ENCODE measurements around the gene MCU. TPM values are rescaled to one million over a fixed set of nuclear protein-coding genes. Genes with fewer than 3 reads are reported as not detected.

MCU gene
- total RNA-seq, 1 experiment from 2014 or later: 37.2 TPM

DNA sequence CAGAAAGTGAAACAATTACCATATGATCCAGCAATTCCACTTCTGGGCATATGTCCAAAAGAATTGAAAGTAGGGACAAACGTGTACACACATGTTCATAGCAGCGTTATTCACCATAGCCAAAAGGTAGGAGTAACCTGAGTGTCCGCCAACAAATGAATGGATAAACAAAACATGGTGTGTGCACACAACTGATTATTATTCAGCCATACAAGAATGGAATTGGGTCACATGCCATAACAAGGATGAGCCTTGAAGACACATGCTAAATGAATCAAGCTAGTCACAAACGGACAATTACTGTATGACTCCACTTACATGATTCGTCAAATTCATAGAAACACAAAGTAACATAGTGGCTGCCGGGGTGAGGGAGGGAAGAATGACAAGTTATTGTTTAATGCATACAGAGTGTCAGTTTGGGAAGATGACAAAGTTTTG, 197.5 kb downstream of the MCU start:
- no peak for TF ChIP-seq RELA (CRISPR knock-in tag; IDR thresholded peaks at IDR 0.05; ENCODE audit: borderline replicate concordance)
- TF ChIP-seq, protein P1, sequence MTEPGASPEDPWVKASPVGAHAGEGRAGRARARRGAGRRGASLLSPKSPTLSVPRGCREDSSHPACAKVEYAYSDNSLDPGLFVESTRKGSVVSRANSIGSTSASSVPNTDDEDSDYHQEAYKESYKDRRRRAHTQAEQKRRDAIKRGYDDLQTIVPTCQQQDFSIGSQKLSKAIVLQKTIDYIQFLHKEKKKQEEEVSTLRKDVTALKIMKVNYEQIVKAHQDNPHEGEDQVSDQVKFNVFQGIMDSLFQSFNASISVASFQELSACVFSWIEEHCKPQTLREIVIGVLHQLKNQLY (CRISPR knock-in tag; IDR thresholded peaks at IDR 0.05): no peak
- no peak for TF ChIP-seq USF1 (CRISPR knock-in tag; IDR thresholded peaks at IDR 0.05)
- no peak for TF ChIP-seq ATF1 (CRISPR knock-in tag; IDR thresholded peaks at IDR 0.05)
- TF ChIP-seq, protein P2, sequence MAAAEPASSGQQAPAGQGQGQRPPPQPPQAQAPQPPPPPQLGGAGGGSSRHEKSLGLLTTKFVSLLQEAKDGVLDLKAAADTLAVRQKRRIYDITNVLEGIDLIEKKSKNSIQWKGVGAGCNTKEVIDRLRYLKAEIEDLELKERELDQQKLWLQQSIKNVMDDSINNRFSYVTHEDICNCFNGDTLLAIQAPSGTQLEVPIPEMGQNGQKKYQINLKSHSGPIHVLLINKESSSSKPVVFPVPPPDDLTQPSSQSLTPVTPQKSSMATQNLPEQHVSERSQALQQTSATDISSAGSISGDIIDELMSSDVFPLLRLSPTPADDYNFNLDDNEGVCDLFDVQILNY (CRISPR knock-in tag; IDR thresholded peaks at IDR 0.05): no peak
- TF ChIP-seq AFF4 (CRISPR knock-in tag; IDR thresholded peaks at IDR 0.05; ENCODE audit: borderline replicate concordance): no peak
- no peak for TF ChIP-seq ZNF232 (CRISPR knock-in tag; IDR thresholded peaks at IDR 0.05)
- TF ChIP-seq TEAD1 (CRISPR knock-in tag; IDR thresholded peaks at IDR 0.05): no peak
- no peak for TF ChIP-seq SMAD3 (CRISPR knock-in tag; IDR thresholded peaks at IDR 0.05; ENCODE audit: borderline replicate concordance)
- TF ChIP-seq SP1 (CRISPR knock-in tag; conservative IDR thresholded peaks at IDR 0.05): no peak
- TF ChIP-seq ZNF671 (CRISPR knock-in tag; IDR thresholded peaks at IDR 0.05): no peak
- no peak for TF ChIP-seq TP53 (CRISPR knock-in tag; IDR thresholded peaks at IDR 0.05)
- TF ChIP-seq ZNF263 (CRISPR knock-in tag; IDR thresholded peaks at IDR 0.05; ENCODE audit: low read depth): no peak
- no peak for TF ChIP-seq PREB (CRISPR knock-in tag; IDR thresholded peaks at IDR 0.05; ENCODE audit: borderline replicate concordance)
- CTCF ChIA-PET: no interaction called here
- H3K9me3 Mint-ChIP-seq: peaks cover 16% of the 10 kb centered on the region; the same call in 1 of the 2 replicates
- H3K4me3 Mint-ChIP-seq: no peak overlapping the region
- H3K27ac Mint-ChIP-seq: no peak overlapping the region
- H3K36me3 Mint-ChIP-seq: peaks cover 24% of the 10 kb centered on the region
- H3K4me1 Mint-ChIP-seq: peaks cover 39% of the 10 kb centered on the region
- no peak for ATAC-seq
- DNase-seq (ENCODE audit: low spot score): no peak
- no peaks in the 10 kb centered on the region for H3K27me3 Mint-ChIP-seq (ENCODE audit: low read depth)
- POLR2A ChIA-PET: no interaction called here

- ChIA-PET CTCF (no interaction called here), POLR2A (no interaction called here)
- Mint-ChIP-seq H3K9me3 (peaks cover 16% of the 10 kb centered on the region; the same call in 1 of the 2 replicates), H3K4me3 (no peak overlapping the region), H3K27ac (no peak overlapping the region), H3K36me3 (peaks cover 20% of the 10 kb centered on the region), H3K27me3 (ENCODE audit: low read depth) (no peaks in the 10 kb centered on the region), H3K4me1 (peaks cover 35% of the 10 kb centered on the region)
- ATAC-seq: no peak
- TF ChIP-seq TEAD4 (CRISPR knock-in tag; IDR thresholded peaks at IDR 0.05): no peak
- TF ChIP-seq SMAD3 (CRISPR knock-in tag; IDR thresholded peaks at IDR 0.05; ENCODE audit: borderline replicate concordance): no peak
- TF ChIP-seq ELF4 (CRISPR knock-in tag; IDR thresholded peaks at IDR 0.05; ENCODE audit: low read depth): no peak
- TF ChIP-seq CBFB (CRISPR knock-in tag; IDR thresholded peaks at IDR 0.05; ENCODE audit: low read depth): no peak
- TF ChIP-seq, protein P3, sequence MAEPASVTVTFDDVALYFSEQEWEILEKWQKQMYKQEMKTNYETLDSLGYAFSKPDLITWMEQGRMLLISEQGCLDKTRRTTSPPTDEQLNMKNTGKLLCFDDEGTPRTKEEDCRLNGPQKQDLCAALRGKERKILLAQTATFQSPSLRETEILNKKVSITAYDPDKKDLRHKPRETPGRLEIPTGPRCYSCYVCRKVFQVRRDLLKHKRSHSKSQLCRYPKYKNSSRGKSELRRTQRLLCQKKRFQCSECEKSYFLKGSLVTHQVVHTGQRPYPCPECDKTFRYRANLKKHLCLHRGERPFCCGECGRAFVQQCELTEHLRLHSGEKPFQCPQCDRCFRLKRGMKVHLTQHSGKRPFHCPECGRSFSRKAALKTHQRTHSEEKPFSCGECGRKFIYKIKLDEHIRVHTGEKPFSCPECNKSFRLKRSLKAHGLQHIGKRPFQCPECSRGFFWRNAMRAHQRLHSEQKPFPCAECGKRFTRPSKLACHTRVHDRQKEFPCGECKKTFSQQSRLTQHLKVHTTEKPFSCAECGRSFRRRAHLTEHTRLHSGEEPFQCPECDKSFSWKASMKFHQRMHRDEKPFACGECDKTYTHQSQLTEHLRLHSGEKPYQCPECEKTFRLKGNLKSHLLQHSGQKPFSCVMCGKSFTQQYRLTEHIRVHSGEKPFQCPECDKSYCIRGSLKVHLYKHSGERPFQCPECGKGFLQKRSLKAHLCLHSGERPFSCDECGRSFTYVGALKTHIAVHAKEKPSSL (CRISPR knock-in tag; conservative IDR thresholded peaks at IDR 0.05): no peak
- TF ChIP-seq ZNF416 (CRISPR knock-in tag; IDR thresholded peaks at IDR 0.05): no peak
- TF ChIP-seq, protein P4, sequence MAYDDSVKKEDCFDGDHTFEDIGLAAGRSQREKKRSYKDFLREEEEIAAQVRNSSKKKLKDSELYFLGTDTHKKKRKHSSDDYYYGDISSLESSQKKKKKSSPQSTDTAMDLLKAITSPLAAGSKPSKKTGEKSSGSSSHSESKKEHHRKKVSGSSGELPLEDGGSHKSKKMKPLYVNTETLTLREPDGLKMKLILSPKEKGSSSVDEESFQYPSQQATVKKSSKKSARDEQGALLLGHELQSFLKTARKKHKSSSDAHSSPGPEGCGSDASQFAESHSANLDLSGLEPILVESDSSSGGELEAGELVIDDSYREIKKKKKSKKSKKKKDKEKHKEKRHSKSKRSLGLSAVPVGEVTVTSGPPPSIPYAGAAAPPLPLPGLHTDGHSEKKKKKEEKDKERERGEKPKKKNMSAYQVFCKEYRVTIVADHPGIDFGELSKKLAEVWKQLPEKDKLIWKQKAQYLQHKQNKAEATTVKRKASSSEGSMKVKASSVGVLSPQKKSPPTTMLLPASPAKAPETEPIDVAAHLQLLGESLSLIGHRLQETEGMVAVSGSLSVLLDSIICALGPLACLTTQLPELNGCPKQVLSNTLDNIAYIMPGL (CRISPR knock-in tag; IDR thresholded peaks at IDR 0.05): no peak
- no peak for TF ChIP-seq E2F1 (CRISPR knock-in tag; IDR thresholded peaks at IDR 0.05)
- no peak for DNase-seq (ENCODE audit: low spot score)
Observed at GRCh38 chr10:72890086-72890485, 198.1 kb downstream of the MCU start.
